ENCODE measurements around the gene P2RY12. TPM values are rescaled to one million over a fixed set of nuclear protein-coding genes. Genes with fewer than 3 reads are reported as not detected.

Gene P2RY12
- polyA plus RNA-seq, 1 donor from 2014 or later: not detected

DNA sequence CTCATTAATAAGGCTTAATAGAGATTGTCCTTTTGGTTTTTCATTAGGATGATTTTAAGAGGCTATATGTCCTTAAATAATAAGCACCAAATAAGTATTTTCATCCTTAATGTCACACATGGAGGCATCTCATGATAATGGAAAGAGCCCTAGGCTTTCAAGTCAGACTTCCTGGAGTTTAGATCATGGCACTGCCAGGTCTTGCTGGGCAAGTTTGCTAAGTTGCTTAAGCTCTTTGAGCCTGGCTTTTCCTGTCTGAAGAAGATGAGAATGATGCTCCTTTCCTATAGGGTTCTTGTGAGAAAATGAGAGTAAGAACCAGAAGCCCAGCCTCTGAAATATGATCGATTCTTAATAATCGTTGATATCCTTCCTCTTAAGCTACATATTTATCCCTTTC is 23.4 kb upstream of the P2RY12 start:
- Histone ChIP-seq H3K4me2 (ENCODE audit: low read length) (no peak overlapping the region), H3K27ac (ENCODE audit: low read length) (no peak overlapping the region), H3F3A (ENCODE audit: insufficient read depth, low read length, poor library complexity, severe bottlenecking) (no peaks in the 10 kb centered on the region), H2AFZ (ENCODE audit: low read depth, low read length) (no peak overlapping the region), H3K9me2 (ENCODE audit: insufficient read depth, low read length) (no peaks in the 10 kb centered on the region), H4K20me1 (ENCODE audit: insufficient read depth) (no peaks in the 10 kb centered on the region), H3K9ac (ENCODE audit: low read length) (no peak overlapping the region), H3K4me3 (ENCODE audit: low read length) (no peak overlapping the region), H3K27me3 (ENCODE audit: insufficient read depth, low read depth, low read length) (no peaks in the 10 kb centered on the region), H3K36me3 (ENCODE audit: insufficient read depth, low read length) (peaks cover 4% of the 10 kb centered on the region), H3K9me3 (ENCODE audit: low read length) (no peaks in the 10 kb centered on the region), H3K79me2 (replicated peaks; ENCODE audit: insufficient read depth, low read length) (no peaks in the 10 kb centered on the region)
- TF ChIP-seq, protein P1, sequence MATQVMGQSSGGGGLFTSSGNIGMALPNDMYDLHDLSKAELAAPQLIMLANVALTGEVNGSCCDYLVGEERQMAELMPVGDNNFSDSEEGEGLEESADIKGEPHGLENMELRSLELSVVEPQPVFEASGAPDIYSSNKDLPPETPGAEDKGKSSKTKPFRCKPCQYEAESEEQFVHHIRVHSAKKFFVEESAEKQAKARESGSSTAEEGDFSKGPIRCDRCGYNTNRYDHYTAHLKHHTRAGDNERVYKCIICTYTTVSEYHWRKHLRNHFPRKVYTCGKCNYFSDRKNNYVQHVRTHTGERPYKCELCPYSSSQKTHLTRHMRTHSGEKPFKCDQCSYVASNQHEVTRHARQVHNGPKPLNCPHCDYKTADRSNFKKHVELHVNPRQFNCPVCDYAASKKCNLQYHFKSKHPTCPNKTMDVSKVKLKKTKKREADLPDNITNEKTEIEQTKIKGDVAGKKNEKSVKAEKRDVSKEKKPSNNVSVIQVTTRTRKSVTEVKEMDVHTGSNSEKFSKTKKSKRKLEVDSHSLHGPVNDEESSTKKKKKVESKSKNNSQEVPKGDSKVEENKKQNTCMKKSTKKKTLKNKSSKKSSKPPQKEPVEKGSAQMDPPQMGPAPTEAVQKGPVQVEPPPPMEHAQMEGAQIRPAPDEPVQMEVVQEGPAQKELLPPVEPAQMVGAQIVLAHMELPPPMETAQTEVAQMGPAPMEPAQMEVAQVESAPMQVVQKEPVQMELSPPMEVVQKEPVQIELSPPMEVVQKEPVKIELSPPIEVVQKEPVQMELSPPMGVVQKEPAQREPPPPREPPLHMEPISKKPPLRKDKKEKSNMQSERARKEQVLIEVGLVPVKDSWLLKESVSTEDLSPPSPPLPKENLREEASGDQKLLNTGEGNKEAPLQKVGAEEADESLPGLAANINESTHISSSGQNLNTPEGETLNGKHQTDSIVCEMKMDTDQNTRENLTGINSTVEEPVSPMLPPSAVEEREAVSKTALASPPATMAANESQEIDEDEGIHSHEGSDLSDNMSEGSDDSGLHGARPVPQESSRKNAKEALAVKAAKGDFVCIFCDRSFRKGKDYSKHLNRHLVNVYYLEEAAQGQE (IDR thresholded peaks at IDR 0.05; ENCODE audit: borderline replicate concordance): no peak
- no peak for TF ChIP-seq MXI1 (conservative IDR thresholded peaks at IDR 0.05; ENCODE audit: poor library complexity, severe bottlenecking)
- TF ChIP-seq EP300 (conservative IDR thresholded peaks at IDR 0.05; ENCODE audit: poor library complexity, severe bottlenecking): no peak
- no peak for TF ChIP-seq POLR2AphosphoS5 (IDR thresholded peaks at IDR 0.05)
- TF ChIP-seq, protein P2, sequence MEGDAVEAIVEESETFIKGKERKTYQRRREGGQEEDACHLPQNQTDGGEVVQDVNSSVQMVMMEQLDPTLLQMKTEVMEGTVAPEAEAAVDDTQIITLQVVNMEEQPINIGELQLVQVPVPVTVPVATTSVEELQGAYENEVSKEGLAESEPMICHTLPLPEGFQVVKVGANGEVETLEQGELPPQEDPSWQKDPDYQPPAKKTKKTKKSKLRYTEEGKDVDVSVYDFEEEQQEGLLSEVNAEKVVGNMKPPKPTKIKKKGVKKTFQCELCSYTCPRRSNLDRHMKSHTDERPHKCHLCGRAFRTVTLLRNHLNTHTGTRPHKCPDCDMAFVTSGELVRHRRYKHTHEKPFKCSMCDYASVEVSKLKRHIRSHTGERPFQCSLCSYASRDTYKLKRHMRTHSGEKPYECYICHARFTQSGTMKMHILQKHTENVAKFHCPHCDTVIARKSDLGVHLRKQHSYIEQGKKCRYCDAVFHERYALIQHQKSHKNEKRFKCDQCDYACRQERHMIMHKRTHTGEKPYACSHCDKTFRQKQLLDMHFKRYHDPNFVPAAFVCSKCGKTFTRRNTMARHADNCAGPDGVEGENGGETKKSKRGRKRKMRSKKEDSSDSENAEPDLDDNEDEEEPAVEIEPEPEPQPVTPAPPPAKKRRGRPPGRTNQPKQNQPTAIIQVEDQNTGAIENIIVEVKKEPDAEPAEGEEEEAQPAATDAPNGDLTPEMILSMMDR (IDR thresholded peaks at IDR 0.05; ENCODE audit: poor library complexity, severe bottlenecking): no peak
- no peak for TF ChIP-seq EZH2 (IDR thresholded peaks at IDR 0.05; ENCODE audit: borderline replicate concordance, insufficient read depth, low read length, poor library complexity, severe bottlenecking)

DNA sequence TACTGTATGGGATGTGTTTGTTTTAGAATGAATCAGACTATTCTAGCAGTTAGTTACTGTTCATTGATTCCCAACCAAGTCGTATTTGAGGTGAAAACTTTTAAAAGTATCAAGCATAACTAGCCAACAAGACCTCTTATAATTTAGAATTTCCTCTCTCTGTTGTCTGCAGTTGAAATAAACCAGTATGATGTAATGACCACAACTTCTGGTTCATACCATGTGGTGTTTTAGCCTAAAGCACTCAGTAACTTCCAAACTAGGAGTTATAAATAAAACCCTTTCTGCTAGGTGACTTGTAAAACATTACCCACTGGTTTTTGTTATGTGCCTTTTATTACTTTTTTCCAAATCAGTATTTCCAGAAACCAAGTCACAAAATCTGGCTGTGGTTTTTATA is 19.8 kb upstream of the P2RY12 start:
- Histone ChIP-seq H3K79me2 (replicated peaks; ENCODE audit: insufficient read depth, low read length) (no peaks in the 10 kb centered on the region), H3K9ac (ENCODE audit: low read length) (no peak overlapping the region), H3K9me3 (ENCODE audit: low read length) (no peaks in the 10 kb centered on the region), H3K9me2 (ENCODE audit: insufficient read depth, low read length) (no peaks in the 10 kb centered on the region), H4K20me1 (ENCODE audit: insufficient read depth) (no peaks in the 10 kb centered on the region), H3F3A (ENCODE audit: insufficient read depth, low read length, poor library complexity, severe bottlenecking) (no peaks in the 10 kb centered on the region), H3K27ac (ENCODE audit: low read length) (no peak overlapping the region), H2AFZ (ENCODE audit: low read depth, low read length) (no peak overlapping the region), H3K4me2 (ENCODE audit: low read length) (no peak overlapping the region), H3K36me3 (ENCODE audit: insufficient read depth, low read length) (peaks cover 10% of the 10 kb centered on the region), H3K27me3 (ENCODE audit: insufficient read depth, low read depth, low read length) (no peaks in the 10 kb centered on the region), H3K4me3 (ENCODE audit: low read length) (no peak overlapping the region)
- TF ChIP-seq MXI1 (conservative IDR thresholded peaks at IDR 0.05; ENCODE audit: poor library complexity, severe bottlenecking): no peak
- no peak for TF ChIP-seq SMC3 (conservative IDR thresholded peaks at IDR 0.05; ENCODE audit: poor library complexity)
- no peak for TF ChIP-seq EP300 (conservative IDR thresholded peaks at IDR 0.05; ENCODE audit: poor library complexity, severe bottlenecking)
- no peak for TF ChIP-seq POLR2AphosphoS5 (IDR thresholded peaks at IDR 0.05)
- TF ChIP-seq TAF1 (IDR thresholded peaks at IDR 0.05; ENCODE audit: low read depth): no peak
- TF ChIP-seq, protein P1 (IDR thresholded peaks at IDR 0.05; ENCODE audit: borderline replicate concordance): no peak
